Activated CD8-positive, alpha-beta memory T cell treated with anti-CD3 and anti-CD28 coated beads, Interleukin-2, amount 50 U/mL, for 24 hours (primary cell): ENCODE results near the gene PFKFB4.
"Not testable (repeated sequence)": the region's sequence is repeated elsewhere in the genome, so short reads cannot be mapped to it uniquely, and the experiment has no call there.

ENCODE experiments used
- DNase-seq: peaks from one replicate; pipeline ENCODE4 v3.0.0-alpha.2; 2020; ENCODE audit errors: extremely low read depth

Gene PFKFB4

GRCh38 chr3:48500656-48501055 lies 55.9 kb downstream of the PFKFB4 start:
- DNase-seq = no peak

- no peak for DNase-seq
Observed at GRCh38 chr3:48493203-48493501, 63.5 kb downstream of the PFKFB4 start.

GRCh38 chr3:48492461-48493202 lies 64.0 kb downstream of the PFKFB4 start:
- no peak for DNase-seq

- DNase-seq = no peak
Observed at GRCh38 chr3:48486952-48487351, 69.7 kb downstream of the PFKFB4 start.

DNA sequence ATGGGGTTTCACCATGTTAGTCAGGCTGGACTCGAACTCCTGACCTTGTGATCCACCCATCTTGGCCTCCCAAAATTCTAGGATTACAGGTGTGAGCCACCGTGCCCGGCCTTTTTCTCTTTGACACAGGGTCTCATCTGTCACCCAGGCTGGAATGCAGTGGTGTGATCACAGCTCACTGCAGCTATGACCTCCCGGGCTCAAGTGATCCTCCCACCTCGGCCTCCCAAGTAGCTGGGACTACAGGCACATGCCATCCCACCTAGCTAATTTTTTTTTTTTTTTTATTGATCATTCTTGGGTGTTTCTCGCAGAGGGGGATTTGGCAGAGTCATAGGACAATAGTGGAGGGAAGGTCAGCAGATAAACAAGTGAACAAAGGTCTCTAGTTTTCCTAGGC lies 73.8 kb downstream of the PFKFB4 start:
- not testable (repeated sequence) for DNase-seq

- DNase-seq = not testable (repeated sequence)
Observed at GRCh38 chr3:48480891-48481290, 75.7 kb downstream of the PFKFB4 start.

DNA sequence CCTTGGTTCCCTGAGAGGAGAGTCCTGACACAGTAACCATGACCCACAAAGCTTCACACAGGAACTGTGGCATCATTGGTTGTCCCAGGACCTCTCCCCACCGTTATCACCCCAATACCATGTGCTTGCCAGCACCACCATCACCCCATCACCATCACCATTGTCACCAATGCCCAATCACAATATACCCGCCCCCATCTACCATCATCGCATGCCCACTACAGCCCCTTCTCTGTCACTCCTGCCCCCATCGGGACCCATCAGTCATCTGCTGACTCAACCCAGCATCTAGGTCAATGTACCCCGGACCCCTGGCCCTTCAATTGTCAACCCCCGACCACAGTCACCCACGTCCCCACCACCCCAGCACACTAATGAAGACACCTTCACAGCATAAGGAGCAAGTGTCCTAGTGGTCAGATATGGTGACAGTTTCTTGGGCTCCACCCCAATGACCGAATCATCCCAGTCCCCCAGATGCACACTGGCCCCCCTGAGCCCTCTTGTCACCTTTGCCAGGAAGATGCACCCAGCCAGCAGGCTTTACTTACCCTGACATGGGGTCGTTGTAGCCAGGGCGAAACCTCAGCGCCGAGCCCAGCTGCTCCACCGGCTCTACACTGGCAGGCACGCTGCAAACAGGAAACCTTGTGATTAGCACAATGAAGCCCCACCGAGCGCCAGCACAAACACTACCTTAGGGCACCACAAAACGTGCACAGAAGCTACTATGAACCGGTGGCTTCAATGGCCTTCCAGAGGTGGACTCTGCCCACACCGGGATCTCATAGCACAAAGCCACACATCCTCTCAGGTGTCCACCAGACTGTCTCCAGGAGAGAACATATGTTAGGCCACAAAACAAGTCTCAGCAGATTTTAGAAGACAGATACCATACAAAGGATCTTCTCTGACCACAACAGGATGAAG lies 77.7 kb downstream of the PFKFB4 start:
- no peak for DNase-seq

- DNase-seq = no peak
Observed at GRCh38 chr3:48477959-48478520, 78.6 kb downstream of the PFKFB4 start.

- DNase-seq = no peak
Observed at GRCh38 chr3:48476426-48477053, 80.1 kb downstream of the PFKFB4 start.

DNA sequence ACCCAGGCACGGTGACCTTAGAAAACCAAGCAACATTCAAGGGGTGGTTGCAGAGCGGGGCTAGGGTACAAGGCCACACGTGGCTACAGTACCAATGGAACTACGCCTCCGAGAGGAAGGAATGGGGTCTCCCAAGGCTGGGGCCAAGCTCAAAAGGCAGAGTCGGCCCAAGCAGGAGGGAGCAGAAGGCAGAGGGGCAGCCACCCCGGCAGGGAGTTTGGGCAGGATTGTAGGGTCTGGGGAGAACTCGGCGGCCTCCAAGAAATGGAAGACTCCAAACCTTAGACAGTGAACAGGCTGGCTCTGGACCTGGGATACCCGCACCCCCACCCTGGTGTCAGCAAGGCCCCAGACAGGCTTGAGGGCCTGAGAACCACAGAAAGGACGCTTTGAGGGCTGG lies 81.4 kb downstream of the PFKFB4 start:
- no peak for DNase-seq

DNA sequence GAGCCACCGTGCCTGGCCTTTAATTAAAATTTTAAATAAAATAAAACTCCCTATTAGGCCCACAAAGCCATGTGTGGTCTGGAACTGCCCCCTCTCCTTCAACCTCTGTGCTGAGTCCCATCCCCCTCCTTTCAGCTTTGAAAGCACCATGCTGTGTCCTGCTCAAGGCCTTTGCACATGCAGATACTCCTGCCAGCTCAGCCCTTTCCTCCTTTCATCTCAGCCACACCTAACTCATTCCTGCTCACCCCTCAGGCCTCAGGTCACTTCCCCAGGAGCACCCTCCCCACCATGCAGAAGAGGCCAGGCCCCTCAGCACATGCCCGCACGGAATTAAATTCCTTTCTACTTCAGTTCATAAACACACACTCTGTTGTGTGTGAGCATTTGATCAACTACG lies 82.0 kb downstream of the PFKFB4 start:
- DNase-seq = no peak

- not testable (repeated sequence) for DNase-seq
Observed at GRCh38 chr3:48474031-48474430, 82.6 kb downstream of the PFKFB4 start.

GRCh38 chr3:48473617-48473952 lies 83.0 kb downstream of the PFKFB4 start:
- no peak for DNase-seq

GRCh38 chr3:48472923-48473616 lies 83.5 kb downstream of the PFKFB4 start:
- DNase-seq = peak; percentile 89

- no peak for DNase-seq
Observed at GRCh38 chr3:48472673-48472922, 84.0 kb downstream of the PFKFB4 start.

DNA sequence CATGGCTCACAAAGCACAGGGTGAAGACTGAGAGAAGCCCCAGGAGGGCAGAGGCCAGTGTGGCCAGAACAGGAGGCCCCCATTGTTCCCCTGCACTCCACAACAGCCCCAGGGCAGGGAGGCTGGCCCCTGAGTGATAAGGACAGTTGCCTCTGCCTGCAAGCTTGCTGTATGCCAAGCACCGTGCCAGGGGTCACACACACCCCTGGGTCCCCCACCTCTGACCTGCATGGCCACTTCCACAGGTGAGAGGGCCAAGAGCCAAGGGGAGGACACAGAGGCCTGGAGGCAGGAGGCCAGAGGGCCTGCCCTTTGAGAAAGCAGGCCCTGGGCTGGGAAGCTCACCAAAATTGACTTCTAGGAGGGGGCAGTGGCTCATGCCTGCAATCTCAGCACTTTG lies 86.3 kb downstream of the PFKFB4 start:
- no peak for DNase-seq

DNA sequence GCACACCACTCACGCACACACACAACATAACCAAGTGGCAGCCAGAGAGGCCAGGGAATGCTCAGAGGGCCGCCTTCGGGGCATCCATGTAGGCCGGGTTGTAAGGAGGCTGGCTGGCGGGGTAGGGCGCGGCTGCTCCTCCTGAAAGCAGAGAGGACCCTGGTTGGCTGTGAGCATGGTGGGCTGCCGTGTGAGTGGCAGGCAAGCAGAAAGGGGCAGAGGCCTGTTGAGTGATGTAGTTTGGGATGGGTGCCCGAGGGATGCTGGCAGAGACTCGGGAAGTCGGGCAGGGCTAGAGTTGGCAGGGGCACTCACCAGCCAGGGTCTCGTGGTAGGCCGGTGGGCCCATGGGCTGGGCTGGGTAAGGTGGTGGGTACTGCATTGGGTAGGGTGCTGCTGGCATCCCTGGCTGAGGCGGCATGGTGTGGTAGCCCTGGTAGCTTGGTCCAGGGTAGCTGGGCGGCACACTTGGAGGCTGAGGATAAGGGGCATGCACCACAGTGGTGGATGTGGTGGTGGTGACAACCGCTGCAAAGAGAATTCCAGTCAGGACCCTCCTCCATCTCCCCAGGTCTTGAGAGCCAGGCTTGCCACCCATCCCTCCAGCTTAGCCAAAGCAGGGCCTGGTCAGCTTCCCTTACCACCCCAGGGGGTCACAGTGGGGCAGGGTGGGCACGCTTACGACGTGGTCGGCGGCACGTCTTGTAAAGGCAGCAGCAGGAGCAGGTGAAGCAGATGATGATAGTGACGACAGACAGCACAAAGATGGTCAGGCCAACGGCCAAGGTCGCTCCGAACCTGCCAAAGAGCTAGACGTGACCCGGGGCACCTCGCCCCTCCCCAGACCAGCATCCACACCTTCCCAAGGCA lies 87.3 kb downstream of the PFKFB4 start:
- no peak for DNase-seq

- DNase-seq = no peak
Observed at GRCh38 chr3:48468329-48468731, 88.3 kb downstream of the PFKFB4 start.
